Stimulated activated CD8-positive, alpha-beta memory T cell treated with anti-CD3 and anti-CD28 coated beads, Interleukin-15, amount 100 ng/mL, for 4 hours (primary cell): ENCODE data around the gene ASXL1.

Experiments
- DNase-seq, 2 donors: peaks; one replicate each; pipeline ENCODE4 v3.0.0-alpha.2; 2020; ENCODE audit warnings: low read depth in 2 of 2

The ASXL1 gene

DNA sequence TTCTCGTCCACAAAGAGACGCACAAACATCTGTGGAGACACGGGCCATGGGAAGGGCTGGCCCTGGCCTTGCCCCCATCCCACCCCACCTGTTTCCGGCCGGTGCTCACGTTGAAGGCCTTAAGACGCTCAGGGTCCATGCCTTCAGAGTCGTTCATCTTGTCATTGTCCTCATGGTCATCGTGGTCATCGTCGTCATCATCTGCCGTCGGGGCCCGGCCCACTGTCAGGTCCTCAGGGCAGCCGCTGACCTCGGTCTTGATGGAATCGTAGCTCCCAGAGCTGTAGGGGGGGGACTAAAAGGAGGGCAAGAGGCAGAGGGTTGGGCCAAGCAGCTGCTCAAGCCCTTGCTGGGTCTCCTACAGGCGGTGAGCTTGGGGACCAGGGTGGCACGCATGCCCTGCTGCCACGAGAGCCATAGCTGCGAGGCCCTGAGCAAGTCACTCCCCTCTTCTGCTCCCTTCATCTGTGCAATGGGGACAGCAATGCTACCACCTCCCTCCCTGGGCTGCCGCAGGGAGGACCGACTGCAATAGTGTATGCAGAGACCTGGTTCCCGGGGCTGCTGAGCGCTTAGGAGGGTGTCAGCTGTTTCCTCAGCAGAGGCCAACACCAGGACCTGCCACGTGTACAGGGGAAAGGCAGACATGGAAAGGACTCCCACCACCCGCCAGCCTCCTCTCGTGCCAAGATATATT lies 95.5 kb downstream of the ASXL1 start:
- DNase-seq = no peak

DNA sequence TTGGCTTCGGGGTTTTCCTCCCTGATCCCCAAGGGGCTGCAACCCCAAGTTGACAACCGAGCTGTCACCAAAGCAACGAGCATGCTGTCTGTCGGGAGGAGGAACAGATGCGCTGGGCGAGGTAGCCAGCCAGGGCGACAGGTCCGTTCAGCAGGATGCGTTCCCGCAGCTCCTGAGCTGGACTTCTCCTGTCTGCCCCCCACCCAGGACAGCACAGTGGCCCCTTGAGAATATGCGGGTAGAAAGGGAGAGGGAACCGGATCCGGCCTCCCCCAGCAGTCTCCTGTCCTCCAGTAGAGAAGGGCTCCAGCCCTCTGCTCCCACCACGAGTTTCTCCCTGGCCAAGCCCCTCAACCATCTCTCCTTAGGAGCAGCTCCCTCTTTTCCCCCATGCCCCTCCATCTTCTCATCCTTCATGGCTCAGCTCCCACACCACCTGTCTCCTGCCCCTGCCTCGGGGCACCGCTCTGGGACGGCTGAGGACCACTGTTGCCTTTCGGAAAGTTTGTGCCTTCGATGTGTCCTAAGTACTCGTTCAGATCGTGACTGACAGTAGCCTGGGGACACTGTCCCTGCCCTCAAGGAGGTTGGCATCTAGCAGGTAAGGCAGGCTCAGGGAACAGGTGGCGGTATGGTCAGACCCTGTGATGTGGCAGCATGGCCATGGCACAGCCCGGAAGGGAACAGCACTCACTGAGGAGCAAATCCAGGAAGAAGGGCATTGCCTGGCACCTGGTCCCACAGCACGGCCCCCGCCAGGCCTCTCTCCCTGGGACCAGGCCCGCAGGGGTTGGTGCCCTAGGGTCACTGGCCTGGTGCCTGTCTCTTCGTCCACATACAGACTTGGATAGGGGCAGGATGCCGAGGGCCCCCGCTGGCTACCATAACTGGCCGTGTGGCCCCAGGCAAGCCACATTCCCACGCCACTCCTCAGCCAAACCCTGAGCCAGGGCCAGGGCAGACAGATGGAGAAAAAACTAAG lies 96.3 kb downstream of the ASXL1 start:
- DNase-seq = no peak

DNA sequence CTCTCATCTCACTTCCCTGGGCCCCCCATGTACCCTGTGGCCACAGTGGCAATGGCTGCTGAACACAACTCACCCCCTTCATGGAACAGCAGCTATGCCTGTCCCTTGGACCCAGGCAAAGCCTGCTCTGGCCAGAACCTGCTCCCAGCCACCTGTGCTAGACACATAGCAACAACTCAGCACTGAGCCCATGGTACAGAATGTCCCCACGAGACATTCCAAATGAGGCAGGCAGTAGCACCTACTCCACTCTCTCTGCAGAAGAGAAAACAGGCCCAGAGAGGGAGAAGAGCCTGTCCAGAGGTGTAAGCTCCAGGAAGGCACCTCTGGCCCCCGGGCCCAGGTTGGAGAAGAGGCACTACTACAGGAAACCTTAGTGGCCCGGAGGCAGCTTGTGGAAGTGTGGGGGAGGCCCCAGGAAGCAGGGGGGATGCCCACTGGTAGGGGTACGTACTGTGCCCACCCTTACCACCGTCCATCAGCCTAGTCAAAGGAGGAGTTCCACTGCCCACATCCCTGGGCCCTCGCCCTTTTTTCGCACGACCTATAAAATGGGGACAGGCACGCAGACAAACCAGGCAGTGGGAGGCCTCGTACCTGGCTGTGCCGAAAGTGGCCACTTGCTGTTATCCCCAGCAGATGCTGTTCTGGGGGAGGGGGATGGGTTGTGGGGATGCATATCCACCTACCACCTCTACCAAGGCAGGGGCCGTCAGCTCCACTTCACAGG lies 97.2 kb downstream of the ASXL1 start:
- no peak for DNase-seq

DNA sequence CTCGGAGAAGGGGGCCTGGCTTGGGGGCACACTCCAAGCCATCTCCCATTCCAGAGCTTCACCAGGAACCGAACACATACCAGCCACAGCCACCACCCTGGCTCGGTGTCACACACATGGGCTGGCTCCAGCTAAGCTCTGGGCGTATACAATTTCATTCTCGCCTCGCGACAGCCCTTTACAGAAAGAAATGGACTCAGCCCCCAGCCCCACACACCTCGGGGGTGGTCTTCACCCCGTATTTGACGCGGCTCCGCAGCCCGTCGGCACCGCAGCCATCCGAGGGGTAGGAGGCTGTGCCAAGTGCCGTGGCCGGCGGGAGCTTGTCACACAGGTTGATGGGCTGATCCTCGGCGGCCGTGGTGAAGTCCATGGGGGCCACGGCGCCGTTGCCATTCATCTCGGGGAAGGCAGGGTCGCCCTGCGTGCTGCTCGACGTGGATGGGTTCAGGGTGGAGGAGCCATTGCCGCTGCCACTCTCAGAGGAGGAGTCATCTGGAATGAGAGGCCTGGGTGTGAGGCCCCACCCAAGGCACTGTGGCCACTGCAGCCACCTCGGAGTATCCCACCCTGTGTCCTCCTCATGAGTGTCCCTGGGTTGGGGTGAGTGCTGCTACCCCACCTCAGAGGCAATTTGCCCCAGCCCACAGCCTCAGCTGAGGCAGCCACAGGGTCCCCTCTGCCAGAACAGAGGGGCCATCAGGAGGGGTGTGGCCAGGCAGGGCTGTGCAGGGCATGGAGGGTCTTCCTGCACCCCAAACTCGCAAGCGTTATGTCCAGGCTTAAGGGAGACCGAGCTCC lies 98.0 kb downstream of the ASXL1 start:
- DNase-seq = no peak

DNA sequence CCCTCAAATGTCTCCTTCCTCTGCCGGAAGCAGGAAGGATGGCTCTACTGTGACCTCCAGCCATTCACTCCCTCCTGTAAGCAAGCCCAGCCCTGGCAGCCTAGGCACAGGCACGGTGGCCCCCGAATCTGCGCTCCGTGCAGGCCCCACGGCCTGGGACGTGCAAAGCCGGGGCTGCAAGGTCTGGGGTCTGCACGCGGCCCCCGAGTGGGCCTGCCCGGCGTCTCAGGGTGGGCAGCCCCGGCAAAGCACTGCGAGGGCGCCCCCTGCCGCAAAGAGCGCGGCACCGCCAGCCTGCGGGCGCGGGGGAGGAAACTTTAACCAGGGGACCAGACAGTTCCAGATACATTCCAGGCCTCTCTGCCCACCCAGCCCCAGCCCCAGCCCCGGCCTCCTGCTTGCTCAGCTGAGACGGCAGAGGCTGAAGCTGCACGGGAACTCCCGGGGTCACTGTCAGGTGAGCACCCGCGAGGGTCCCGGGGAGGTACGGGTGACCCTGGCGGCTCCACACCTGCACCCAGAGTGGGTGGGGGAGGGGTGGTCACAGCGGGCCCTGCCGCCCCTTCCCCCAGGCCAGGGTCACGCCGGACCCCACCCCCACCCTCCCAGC lies 98.8 kb downstream of the ASXL1 start:
- no peak for DNase-seq

DNA sequence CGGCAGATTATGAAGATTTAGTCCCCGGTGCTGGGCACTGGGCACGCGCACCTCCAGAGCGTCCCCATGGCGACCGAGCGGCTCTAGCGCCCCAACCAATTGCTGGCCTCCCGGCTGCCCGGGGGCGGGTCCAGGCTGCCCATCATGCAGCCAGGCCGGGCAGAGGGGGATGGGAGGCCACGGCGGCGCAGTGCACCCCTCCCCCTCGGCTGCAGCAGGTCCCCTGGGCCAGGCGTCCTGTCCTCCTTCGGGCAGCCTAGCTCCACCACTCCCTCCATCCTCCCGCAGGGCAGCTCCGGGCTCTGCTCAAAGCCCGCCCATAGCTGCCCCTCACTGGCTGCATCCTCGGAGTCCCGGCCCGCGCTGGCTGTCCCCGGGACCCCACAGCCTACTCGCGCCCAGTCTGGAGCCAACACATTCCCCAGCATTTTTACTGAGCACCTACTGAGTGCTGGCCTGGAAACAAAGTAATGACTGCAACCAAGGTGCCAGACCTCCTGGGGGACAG lies 99.4 kb downstream of the ASXL1 start:
- no peak for DNase-seq

DNA sequence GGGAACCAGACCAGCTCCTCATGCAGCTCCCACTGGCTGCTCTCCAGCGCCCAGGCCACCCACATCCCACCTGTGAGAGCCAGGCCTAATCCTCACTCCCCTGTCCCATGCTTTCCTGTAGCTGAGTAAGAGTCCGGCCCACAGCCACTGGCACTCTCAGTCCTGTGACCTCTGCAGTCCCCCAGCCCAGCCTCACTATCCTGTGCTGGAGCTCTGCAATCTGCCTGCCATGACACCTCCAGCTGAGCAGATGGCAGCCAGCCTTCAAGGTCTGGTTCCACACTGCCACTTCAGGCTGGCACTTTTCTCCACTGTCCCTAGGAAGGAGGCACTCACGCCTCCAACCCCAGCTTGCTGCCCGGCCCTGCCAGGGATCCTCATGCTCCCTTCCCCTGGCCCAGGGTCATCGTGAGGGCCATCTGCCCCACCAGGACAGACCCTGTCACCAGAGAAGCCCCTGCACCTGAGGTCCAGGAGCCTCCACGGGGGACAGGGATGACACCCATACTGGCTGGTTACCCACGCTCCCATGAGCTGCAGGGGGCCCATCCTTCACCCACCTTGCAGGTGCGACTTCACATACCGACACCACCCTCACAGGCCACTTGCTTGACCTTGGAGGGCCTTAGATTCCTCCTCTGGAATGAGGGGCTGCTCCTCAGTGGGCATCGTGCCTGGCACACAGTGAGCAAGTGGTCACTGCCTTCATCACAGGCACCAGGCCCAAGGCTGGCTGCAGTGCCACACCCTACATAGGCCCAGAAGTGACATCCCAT lies 100.1 kb downstream of the ASXL1 start:
- no peak for DNase-seq

DNA sequence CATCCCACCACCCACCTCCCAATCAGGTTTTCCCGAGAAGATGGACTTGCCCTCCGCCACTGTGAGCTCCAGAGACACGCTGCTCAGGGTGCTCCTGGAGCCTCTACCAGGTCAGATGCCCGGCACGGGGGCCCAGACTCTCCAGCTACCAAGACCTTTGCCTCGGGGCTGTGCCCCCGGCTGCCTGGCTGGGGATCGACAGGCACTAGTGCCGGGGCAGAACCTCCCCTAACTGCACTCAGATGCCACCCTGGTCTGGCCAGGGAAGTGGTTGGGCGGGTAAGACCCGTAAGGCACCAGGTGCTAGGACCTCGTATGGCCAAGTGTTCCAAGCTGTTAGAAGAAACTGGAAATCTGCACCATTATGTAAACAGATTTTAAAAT lies 100.7 kb downstream of the ASXL1 start:
- DNase-seq = no peak

DNA sequence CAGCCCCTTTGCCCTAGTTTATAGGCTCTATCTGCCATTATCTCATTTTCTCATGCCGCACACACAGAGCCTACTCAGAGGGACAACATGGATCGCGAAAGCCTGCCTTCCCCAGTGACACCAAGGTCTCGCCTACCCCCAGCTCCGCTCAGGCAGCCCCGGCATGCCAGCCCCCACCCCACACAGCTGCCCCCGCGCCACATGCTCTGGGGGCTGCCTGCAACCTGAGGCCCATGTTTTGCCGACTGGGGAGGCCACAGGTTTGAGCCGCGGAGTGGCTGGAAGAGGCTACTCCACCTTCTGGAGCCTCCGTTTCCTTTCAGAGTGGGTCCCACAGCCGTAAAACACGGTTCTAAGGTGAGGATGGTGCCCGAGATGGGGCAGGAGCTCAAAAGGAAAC lies 102.1 kb downstream of the ASXL1 start:
- DNase-seq = no peak

DNA sequence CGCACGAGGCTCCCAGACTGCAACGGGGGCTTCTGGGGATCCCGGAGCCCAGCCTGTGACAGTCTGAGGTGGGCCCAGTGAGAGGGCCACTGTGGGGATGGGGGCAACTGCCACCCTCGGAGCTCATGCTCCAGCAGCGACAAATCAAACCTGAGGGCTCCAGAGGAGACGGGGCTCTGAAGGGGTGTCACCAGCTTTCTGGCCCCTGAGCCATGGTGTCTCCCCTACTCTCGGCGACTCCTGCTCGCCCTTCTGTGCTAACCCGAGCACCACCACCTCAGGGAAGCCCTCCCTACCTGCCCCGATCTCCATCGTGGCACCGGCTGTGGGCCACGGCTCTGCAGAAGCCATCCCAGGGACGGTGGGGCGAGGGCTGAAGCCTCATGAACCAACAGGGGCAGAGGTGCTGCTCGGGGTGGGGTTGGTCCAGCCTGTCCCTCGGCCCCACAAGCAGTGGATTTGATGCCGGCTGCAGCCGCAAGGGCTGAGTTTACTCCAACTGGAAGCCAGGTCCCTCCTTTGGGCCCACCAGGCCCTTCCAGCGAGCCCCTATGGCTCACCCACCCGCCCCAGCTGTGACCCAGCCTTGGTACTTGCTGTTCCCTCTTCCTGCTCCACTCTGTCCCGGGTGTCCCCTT lies 102.7 kb downstream of the ASXL1 start:
- no peak for DNase-seq

DNA sequence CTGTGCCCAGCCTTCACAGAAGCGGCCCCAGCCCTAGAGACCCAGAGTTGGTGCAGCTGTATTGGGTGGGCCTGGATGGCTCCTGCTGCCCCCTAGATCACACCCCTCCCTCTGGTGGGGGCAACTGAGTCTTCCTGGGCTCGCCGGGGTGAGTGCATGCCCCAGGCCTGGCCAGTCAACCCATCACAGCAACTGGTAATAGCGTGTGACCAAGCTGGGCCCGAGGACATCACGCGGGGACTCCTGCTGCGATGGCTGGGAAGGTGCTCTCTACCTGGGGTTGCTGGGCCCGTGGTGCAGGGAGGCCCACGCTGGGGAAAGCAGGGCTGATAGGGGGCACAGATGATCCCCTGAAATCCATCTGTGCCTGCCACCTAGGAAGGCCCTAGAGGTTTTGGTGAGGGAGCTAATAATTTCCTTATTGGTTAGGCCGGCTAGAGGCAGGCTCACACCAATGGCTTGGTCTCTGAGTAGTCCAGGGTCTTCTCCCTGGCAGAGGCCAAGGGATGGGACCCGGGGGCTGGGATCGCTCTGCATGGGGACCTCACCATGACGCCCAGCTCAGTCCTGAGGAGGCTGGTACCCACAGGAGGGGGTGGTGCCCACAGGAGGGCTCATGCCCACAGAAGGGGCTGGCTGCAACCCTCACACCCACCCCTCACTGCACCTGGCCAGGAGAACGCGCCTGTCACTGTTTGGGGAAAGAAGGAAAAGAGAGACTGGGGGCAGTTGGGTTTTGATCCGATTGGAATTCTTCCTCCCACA lies 103.9 kb downstream of the ASXL1 start:
- no peak for DNase-seq

DNA sequence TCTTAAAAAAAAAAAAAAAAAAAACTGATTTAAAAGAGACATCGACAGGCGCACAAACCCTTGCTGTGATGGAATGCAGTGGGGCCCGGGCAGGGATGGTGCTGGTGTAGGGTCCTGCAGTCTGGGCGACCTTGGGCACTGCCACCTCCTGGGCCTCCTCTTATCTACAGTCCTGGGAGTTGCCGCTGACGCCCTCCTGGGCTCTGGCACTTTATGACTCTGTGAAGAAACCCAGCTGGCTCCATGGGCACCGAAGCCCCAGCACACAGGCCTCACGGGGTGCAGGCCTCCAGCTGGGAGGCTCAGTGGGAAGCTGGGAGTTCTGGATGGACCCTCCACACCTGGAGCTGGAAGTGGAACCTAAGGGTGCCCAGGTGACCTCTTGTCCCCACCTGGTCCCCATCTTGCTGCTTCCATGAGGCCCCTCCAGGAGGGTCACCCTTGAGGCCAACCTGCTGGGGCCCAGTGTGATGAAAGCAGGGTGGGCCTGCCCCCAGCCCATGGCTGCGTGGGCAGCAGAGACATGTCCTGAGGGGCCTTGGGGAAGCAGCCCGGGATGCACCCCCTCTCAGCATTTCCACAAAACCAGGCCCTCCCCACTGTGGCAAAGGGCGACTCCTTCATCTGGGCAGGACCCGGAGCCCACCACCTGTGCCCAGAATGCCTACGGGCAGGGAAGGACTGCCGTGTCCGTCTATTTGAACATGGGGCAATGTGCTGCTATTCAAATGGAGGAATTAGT lies 104.9 kb downstream of the ASXL1 start:
- DNase-seq = no peak

DNA sequence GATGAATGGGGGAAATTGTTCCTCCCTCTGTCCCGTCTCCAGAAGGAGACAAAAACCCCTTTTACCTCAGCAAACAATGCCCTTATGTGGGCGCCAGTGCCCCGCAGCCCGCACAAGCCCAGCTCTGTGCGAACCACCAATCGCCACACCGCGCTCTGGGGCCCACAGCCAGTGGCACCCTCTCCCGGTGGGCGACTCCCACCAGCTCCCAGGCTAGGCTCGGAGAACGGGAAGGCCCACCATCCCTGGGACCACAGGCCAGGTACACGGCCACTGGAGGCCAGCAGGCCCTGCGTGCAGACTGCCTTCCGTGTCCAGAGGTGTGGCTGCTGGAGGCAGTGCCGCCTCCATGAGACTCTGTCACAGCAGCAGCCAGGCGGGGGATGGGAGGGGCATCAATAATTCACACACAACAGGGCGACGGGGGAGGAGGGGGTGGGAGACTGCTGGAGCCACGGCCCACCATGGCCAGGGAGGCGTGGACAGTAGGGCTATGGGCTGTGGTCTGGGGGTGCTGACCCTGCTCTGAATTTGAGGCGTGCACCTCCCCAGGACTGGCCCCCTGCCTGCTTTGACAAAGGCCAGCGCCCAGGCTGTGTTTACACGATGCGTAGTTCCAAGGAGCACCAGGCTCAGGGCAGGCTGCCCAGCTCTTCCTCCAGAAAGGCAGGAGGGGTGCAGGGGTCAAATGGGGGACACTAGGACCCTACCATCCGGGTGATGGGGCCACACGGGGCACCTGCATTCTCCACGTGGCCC lies 105.7 kb downstream of the ASXL1 start:
- no peak for DNase-seq

DNA sequence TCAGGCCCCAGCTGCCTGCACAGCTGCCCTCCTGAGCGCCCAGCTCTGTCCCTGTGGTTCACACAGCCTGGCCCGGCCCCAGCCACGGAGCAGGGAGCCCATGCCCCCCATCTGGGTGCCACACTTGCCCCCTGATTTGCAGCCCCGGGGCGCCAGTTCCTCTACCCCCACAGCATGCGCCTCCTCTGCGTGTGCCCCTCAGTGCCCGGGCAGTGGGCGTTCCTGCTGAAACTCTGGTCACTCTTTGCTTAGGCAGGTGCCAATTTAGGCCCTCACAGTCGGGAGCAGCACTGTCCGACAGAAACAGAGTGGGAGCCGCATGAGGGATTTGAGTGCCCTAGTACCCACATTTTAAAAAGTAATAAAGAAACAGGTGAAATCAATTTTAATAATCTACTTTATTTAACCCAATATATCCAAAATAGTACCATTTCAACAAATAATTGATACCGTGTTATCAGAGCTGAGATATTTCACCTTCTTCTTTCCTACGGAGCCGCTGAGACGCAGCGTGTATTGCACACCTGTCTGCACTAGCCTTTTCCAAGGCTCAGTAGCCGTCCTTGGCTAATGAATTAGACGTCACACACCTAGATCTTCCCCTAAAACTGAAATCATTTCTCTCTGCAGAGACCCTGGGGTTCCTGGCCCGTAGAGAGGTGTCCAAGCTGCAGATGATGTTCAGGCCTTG lies 106.4 kb downstream of the ASXL1 start:
- no peak for DNase-seq

DNA sequence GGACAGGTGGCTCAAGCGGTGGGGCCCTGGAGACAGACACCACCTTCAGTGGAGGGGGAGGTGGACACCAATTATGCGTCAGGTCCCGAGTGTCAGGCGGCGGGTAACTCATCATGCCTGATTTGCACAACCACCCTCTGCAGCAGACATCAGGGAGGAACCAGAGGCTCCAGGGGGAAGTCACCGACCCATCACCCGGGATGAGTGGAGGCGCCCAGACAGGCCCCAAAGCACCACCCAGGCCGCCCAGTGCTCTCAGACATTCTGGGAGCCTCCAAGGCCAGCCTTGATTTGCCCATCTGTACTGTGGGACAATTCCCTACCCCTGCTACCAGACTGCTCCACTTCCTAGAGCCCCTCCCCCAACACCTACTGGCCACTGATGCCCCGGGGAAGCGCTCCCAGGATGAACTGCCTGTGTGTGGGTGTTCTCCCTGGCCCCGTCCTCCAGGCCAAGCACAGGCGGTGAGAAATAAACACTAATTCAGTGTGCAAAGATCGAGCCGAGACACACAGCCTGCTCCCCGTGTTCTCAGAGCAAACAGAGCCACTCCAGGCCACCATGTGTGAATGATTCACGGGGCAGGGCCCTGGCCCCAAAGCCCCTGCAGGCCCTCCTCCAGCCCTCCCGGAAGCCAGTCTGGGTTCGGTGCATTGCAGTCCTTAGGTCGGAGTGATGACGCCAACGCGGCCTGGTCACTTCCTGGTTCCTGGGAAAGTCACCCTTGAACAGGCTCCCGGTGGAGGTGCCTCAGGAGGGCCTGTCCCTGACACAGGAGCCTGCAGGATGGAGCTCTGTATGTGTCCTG lies 107.2 kb downstream of the ASXL1 start:
- DNase-seq = no peak
